Right hindlimb (tissue), 1 donor: ENCODE measurements around the gene BBX.
A peak's percentile ranks its signal among the peaks of the same experiment; 100 is the strongest.
"Not testable (repeated sequence)": the region's sequence is repeated elsewhere in the genome, so short reads cannot be mapped to it uniquely, and the experiment has no call there.

Experiments
- DNase-seq: peaks from one replicate; pipeline ENCODE4 v3.0.0-alpha.2; 2018

Gene BBX

DNA sequence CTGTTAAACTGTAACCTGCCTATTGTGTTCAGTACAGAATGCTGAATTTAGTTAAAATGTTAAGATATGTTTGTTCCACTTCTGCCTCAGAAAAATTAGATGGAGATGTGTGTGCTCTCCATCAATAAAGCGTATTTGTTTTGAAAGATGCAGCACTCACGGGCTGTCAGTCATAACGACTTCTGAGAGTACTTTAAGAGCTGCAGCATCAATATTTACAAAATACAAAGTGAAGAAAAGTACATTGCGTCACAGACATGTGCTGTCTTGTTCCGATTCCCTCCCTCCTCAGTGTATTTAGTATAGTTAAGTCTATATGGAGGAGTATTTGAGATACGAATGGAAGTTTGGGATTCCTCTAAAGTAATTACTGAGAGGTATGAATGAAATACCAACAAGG lies 166.6 kb downstream of the BBX start:
- DNase-seq = no peak

DNA sequence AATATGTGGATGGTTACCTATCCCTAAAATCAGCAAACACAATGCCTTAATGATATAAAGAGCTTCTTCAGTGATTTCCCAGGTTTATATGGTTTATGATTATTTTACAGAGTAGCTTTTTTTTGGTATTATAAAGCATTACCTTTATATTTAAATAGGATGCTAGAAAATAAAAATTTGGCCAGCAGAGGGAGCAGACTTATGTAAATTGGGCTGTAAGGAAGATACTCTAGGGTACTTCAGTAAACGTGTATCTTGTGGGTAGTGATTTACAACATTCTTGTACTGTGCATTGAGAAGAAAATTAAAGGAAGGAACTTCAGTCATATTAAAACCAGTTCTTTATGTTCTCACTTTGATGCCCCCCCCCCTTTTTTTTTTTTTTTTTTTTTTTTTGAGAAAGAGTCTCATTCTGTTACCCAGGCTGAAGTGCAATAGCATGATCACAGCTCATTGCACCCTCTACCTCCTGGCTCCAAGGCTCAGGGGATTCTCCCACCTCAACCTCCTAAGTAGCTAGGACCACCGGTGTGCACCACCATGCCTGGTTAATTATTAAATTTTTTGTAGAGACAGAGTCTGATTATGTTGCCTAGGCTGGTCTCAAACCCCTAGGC lies 167.9 kb downstream of the BBX start:
- no peak for DNase-seq

DNA sequence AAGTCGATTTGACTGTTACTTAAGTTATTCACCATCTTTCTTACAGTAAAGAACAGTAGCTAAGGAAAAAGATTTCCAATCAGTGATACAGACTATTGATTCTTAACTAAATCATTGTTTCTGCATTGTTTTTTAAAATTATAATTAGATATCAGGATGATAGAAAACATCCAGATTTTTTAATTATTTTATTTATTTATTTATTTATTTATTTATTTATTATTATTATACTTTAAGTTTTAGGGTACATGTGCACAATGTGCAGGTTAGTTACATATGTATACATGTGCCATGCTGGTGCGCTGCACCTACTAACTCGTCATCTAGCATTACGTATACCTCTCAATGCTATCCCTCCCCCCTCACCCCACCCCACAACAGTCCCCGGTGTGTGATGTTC lies 169.2 kb downstream of the BBX start:
- DNase-seq = not testable (repeated sequence)

DNA sequence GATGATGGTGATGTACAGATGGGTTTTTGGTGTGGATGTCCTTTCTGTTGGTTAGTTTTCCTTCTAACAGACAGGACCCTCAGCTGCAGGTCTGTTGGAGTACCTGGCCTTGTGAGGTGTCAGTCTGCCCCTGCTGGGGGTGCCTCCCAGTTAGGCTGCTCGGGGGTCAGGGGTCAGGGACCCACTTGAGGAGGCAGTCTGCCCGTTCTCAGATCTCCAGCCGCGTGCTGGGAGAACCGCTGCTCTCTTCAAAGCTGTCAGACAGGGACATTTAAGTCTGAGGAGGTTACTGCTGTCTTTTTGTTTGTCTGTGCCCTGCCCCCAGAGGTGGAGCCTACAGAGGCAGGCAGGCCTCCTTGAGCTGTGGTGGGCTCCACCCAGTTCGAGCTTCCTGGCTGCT lies 174.6 kb downstream of the BBX start:
- not testable (repeated sequence) for DNase-seq

DNA sequence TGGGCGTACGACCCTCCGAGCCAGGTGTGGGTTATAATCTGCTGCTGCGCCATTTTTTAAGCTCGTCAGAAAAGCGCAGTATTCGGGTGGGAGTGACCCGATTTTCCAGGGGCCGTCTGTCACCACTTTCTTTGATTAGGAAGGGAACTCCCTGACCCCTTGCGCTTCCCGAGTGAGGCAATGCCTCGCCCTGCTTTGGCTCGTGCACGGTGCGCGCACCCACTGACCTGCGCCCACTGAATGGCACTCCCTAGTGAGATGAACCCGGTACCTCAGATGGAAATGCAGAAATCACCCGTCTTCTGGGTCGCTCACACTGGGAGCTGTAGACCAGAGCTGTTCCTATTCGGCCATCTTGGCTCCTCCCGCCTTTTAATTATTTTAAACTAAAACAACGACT lies 175.1 kb downstream of the BBX start:
- not testable (repeated sequence) for DNase-seq

DNA sequence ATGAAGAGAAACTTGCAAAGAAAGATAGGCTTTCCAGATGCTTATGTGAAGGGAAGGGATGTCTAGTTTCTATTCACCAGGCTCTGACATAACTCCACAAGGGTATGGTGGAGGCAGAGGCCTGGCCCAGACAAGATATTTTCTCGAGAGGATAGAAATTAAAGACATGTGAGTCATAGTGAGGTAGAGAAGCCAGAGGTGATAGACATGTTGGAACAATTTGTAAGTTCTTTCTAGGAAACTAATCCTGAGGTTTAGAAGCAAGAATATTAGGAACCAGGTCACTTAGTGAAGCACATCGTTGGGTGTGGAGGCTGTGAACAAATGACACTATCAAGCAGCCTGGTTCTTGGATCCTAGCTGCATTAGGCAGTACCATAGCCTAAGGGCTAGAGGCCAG lies 176.9 kb downstream of the BBX start:
- no peak for DNase-seq

DNA sequence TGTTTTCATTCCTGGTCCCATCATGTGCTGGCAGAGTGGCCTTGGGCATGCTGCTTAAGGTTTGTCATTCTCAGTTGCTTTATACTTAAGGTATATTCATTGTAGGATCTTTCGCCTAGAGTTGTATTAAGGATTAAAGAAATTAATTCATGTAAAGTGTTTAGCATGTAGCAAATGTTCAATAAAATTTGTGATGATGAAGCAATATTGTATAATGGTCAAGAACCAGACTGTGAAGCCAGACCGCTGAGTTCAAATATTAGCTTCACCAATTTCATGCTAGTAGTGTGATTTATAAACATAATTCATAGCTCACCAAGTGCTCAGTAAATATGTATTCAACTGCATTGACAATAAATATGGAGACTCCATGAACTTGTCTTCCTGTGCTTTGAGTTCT lies 178.5 kb downstream of the BBX start:
- no peak for DNase-seq

DNA sequence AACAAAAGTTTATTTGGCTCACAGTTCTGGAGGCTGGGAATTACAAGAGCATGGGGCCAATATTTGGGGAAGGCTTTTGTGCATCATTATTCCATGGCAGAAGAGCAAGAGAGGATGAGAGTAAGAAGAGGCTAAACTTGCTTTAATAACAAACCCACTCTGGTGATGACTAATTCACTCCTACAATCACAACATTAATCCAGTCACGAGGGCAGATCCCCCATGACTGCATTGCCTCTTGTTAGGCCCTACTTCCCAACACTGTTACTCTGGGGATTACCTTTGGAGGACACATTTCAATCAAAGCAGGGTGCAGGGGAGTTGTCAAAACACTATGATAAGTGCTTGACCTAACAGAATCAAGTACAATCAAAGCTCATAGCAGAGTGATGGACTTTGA lies 181.7 kb downstream of the BBX start:
- no peak for DNase-seq

DNA sequence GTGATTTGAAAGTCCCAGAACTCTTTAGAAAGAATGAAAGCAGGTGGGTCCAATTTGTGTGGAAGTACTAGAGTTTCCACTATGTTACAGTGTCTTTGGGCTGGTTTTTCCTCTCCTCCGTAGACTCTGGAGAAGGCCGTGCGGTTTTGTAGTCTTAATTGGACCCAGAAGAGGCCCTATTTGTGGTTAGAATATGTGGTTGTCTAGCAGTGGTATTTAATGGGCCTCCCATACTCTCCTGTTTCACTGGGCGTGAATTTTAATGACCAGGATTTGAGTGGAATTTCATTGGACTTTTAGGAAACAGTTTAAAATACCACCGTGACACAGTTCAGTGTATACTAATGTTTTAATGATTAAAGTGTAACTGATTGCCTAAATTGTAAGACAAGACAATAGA lies 182.3 kb downstream of the BBX start:
- no peak for DNase-seq

DNA sequence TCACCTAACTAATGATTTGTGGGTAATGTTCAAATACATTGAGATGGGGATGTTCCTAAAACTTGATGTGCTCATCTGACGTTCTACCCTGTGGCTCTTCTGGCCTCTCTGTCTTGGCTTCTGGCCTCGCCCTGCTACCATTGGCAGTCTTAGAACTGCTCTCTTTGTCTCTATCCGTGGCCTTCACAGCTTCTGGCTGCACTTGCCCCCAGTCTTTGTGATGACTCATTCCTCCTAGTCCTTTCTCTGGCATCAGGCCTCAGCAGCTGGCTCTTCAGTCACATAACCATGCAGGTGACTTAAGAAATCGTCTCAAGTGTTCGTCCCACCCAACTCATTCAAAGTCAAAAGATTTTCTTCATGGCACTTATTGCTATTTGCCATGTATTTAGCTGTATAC lies 188.1 kb downstream of the BBX start:
- no peak for DNase-seq

DNA sequence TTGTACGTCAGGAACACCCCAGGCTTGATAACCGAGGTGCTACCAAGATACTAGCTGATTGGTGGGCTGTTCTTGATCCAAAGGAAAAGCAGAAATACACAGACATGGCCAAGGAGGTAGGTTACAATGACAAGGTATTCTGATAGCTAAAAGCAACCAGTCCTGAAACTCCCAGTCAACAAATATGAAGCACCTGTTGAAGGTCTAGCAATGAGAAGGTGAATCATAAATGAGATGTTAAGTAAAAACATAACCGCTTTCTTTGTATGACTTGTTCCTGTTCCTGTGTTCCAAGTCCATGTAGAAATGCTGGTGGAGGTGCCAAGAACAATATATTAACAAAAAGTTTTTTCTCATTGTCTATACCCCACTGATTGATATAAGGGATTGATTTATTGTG lies 194.0 kb downstream of the BBX start:
- DNase-seq = no peak

DNA sequence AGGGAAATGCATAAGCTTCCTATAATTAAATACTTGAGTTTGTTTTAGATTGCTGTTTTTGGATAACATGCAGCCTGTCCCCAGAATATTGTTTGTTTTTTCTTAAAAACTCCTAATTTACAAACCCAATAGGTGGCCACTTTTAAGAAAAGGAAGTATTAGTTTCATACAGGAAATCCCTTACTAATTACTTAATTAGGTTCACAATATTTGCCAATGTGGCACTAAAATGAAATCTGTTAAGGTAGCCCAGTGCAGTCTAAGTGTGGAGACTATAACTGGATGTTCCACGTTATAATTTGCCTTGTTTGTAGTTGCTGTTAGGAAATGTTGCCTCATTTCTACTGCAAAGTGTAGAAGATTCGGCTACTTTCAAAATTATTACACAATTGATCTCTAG lies 195.8 kb downstream of the BBX start:
- DNase-seq = no peak

DNA sequence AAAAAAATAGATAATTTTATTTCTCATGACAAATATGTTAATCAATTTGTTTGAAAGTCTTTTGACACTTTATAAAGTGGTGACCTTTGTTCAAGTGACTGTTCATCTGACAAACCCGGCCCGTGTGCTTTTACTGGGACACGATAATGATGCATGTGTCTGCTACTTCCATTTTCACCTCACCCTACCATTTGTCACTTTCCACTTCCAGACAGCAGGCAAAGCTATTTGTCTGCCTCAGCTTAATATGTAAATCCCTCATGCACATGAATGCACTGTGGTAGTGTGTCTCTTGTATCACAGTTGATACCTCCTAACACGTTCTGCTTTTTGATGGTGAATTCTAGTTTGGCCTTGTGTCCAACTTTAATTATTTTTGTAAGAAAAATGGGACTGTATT lies 204.3 kb downstream of the BBX start:
- no peak for DNase-seq

DNA sequence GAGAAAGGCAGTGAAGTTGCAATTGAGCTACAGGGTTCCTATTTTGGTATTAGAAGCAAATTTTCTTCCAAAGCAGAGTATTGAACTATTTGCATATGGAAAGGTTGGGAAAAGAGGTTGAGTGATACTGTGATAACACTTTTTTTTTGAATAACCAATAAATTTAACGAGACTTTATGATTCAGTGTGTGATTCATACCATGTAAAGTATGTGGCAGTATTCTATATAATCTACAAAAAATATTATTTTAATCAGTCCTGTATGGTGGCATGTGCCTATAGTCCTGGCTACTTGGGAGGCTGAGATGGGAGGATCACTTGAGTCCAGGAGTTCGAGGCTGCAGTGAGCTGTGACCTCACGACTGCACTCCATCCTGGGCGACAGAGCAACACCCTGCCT lies 206.9 kb downstream of the BBX start:
- DNase-seq = no peak

DNA sequence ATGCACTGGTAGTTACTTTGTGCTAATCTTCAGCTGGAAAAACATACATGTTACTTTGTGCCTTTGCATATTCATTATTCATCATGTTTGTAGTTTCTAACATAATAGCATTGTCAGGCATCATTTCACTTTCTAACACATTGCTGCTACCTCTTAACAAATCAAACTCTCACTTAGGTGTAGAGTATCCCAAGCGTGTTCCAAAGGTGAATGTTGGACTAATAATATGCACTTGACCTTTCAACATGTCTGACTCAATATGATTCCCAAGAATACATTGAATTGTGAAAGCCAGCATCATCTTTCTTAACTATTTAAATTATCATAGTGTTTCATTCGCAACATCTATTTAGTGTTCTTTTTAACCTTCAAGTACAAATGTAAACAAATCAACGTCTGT lies 211.6 kb downstream of the BBX start:
- no peak for DNase-seq

DNA sequence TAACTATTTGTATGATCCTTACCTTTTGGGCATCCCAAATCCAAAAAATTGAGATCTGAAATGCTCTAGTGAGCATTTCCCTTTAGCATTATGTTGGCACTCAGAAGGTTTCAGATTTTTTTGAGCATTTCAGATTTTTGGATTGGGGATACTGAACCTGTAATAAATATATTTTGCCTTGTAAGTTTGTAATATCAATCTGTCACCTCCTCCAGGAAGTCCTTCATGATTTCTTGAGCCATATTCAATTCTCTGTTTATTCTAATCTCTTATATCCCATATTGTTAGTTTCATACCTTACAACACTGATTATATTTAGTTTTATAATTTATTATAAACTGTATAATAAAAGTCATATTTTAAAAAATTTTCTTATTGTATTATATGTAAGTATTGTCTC lies 215.2 kb downstream of the BBX start:
- no peak for DNase-seq

DNA sequence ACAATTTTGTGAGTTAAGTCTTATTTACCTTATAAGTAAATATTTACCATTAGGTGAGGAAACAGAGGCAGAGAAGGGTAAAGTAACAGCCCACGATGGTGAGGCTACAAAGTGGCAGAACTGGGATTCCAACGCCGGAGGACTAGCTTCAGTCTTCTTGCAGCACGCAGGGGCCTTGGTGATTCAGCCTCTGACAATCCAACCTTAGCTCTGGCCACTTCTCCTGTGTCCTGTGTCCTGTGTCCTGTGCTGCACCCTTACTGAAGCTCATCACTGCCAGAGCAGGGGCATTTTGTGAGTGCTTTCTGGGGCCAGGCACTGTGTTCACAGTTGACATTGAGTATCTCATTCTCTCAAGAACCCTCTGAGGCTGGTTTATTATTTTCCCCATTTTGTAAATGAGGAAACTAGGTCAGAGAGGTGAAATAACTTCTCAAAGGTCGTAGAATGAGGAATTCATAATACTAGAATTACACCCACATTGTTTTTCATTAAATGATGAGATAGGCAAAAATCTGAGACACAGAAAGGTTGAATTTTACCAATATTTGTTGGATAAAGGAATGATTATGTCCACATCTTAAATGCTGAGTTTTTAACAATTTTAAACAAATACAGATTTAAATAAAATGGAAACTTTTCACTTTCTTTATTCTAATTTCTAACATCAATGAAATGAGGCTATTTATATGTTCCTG lies 215.9 kb downstream of the BBX start:
- DNase-seq = no peak

DNA sequence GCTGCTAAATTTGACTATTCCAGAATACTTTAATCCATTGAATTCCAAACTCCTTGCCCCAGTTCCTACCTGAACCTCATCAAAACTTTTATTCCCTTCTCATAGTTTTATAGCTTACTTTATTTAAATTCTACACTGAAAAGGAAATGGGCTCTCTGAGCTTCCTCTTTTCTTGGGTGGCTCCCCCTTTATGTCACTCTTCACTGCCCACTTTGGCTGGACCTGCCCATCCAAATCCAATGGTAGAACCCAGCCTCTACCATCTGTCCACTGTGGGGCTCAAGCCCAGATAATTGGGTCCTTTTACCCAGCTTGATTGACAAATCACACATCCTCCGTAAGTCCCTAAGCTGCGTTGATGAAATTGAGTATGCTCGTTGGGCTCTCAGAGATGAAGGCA lies 216.5 kb downstream of the BBX start:
- no peak for DNase-seq

DNA sequence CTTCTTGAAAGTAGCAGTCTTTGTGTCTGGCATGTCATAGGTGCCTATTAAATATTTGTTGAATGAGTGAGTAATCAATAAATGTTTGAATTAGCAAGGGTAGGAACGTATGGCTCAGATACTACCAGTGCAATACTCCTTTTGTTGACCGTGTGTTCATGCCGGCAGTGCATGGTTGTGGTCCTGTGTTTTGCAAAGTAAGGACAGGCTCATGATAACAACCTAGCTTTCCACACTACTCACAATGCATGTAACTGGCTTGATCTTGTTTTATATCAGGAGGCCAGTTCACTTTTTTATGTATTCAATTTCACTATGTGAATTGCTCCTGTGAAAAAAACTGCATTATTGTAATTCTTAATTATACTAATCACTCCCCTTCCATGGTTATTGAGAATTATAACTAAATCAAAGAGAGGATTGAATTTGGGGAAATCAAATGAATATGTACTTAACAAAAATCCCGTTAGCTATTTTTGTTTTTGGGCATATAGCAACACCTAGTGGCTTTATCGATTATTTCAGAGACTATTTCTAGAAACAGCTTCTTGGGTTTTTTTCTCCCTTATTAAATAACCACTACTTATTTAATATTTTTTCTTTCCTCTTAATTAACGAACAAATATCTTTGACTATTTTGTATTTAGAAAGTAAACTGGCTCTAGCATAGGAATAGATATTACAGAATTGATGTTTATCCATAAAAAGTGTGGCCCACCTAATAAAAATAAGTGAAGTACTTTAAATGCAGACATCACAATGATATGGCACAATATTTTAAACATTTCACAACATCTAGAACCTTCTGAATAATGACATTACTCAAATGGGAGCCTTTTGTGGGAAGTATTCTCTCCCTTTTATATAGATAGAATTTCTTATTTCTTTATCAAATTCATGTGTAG lies 218.5 kb downstream of the BBX start:
- no peak for DNase-seq

DNA sequence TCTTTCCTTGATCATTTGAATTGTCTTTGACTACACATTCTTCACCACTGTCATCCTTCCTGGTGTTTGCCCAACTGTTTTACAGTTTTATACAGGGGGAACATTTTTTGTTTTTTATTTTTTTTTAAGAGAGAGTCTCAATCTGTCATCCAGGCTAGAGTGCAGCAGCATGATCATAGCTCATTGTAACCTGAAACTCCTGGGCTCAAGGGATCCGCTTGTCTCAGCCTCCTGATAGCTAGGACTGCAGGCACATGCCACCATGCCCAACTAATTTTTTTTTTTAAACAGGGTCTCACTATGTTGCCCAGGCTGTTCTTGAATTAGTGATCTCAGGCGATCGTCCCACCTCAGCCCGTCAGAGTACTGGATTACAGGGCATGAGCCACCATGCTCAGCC lies 222.6 kb downstream of the BBX start:
- DNase-seq = no peak

DNA sequence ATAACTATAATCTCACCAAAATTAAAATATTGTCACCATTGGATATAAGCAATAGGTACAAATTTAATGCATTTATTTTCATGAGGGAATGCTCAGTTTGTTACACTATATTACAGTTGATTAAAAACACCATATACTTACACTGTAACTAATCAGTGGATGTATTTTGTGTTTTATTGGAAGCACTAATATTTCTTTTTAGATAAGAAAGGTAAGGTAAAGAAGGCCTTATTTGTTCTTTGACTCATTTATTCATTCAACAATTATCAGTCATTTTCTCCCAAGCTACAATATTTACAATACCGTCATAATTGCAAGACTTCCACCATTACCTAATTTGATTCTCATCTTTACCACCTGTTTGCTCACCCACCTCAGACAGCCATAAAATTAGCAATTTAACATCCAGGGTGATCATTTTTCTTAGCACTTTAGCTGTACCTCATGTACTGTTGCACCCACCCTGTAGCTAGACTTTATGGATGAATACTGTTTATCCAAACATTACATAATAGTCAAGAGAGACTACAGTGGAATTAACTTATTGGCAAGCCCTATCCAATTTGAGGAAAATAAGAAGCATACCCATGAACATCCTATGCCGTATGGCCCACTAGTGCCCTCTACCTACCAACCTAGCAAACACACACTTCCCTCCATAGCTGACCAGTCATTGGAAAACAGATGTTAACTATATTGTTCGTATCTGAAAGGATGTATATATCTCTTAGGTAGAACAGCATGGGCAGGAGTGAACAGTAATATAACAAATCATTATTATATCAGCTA lies 229.6 kb downstream of the BBX start:
- no peak for DNase-seq

DNA sequence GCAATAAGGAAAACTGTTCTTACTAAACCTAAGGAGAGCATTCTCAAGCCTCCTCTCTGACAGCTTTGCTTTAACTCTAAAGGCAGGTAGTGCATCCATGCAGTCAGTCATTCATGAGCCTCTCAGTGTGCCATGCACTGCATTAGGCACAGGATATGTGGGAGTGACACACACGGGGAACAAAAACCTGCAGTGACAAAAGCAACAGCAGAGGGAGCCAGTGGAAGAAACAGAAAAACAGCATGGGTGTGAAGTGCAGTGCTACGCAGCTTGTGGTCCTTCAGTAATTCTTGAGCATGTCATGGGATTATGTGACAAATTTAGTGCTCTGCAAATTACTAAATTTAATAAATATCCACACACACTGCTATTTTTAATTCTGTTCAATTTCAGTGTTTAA lies 230.7 kb downstream of the BBX start:
- DNase-seq = peak; percentile 36

DNA sequence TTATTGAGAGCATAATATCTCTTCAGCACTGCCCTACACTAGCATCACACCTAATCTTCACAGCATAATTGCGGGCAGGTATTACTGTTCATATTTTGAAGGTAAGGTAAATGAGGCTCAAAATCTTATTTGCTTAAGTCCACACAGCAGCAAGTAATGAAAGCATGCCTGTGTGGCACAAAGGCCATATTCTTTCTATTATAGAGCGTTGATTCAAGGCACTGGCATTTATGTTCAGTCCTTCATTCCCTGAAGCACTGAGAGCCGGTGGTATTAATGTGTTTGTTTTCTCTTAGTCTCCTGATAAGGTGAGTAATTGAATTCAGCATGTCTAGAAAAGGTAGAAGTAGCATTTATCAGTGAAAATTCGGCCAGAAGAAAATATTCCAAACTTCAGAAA lies 231.2 kb downstream of the BBX start:
- no peak for DNase-seq
